GM23338 (cell line): ENCODE data around the gene HLCS. TPM values are rescaled to one million over a fixed set of nuclear protein-coding genes. Genes with fewer than 3 reads are reported as not detected.

ENCODE experiments used
- ATAC-seq: fragments of 200-7000 bp; cut with Tn5 transposase; 3 replicates; pipeline ENCODE4 v1.9.1; 2020
- DNase-seq: peaks from one replicate; pipeline ENCODE4 v3.0.0-alpha.2; 2015; ENCODE audit warnings: low spot score
- H2AFZ ChIP-seq: fragments of 200-600 bp; sonication (generic); 2 replicates; pipeline ENCODE4 v1.8.0; 2016; ENCODE audit warnings: antibody characterized with exemption, mild to moderate bottlenecking, moderate library complexity
- H3F3A ChIP-seq: fragments of 200-600 bp; sonication (generic); replicated peaks from 2 replicates; pipeline ENCODE4 v1.8.0; 2017; ENCODE audit warnings: antibody characterized with exemption, mixed run types, low read depth
- H3K27ac ChIP-seq: fragments of 200-600 bp; sonication (generic); 2 replicates; pipeline ENCODE4 v1.6.1; 2016; ENCODE audit warnings: low read depth
- H3K27me3 ChIP-seq: fragments of 200-600 bp; sonication (generic); 2 replicates; pipeline ENCODE4 v1.8.0; 2016; ENCODE audit warnings: mild to moderate bottlenecking, mixed run types, moderate library complexity; ENCODE audit not compliant: insufficient read depth
- H3K36me3 ChIP-seq: fragments of 200-600 bp; sonication (generic); 2 replicates; pipeline ENCODE4 v1.8.0; 2016; ENCODE audit warnings: mild to moderate bottlenecking; ENCODE audit not compliant: insufficient read depth
- H3K4me1 ChIP-seq: fragments of 200-600 bp; sonication (generic); 2 replicates; pipeline ENCODE4 v1.8.0; 2016; ENCODE audit warnings: mild to moderate bottlenecking, moderate library complexity; ENCODE audit not compliant: insufficient read depth
- H3K4me2 ChIP-seq: fragments of 200-600 bp; sonication (generic); 2 replicates; pipeline ENCODE4 v1.7.1; 2017; ENCODE audit warnings: mixed run types
- H3K4me3 ChIP-seq: fragments of 200-600 bp; sonication (generic); 2 replicates; pipeline ENCODE4 v1.6.1; 2016; ENCODE audit warnings: mixed run types
- H3K79me2 ChIP-seq: fragments of 200-600 bp; sonication (generic); replicated peaks from 2 replicates; pipeline ENCODE4 v1.8.0; 2017; ENCODE audit warnings: mild to moderate bottlenecking; ENCODE audit not compliant: insufficient read depth
- H3K9me2 ChIP-seq: fragments of 200-600 bp; sonication (generic); 2 replicates; pipeline ENCODE4 v1.8.0; 2017; ENCODE audit not compliant: insufficient read depth
- H4K20me1 ChIP-seq: fragments of 200-600 bp; sonication (generic); replicated peaks from 2 replicates; pipeline ENCODE4 v1.8.0; 2017; ENCODE audit warnings: mild to moderate bottlenecking; ENCODE audit not compliant: insufficient read depth
- H3K27ac Mint-ChIP-seq: 2 replicates; pipeline ENCODE4 v1.8.0; 2020; ENCODE audit warnings: inconsistent platforms, mild to moderate bottlenecking, moderate library complexity, mixed read lengths
- H3K27me3 Mint-ChIP-seq: 3 replicates; pipeline ENCODE4 v1.8.0; 2022; ENCODE audit warnings: low read depth, mild to moderate bottlenecking, moderate library complexity, mixed read lengths, inconsistent platforms; ENCODE audit not compliant: insufficient read depth, poor library complexity
- H3K36me3 Mint-ChIP-seq: 3 replicates; pipeline ENCODE4 v1.8.0; 2021; ENCODE audit warnings: low read depth, mild to moderate bottlenecking, inconsistent platforms, moderate library complexity, mixed read lengths
- H3K4me1 Mint-ChIP-seq: 3 replicates; pipeline ENCODE4 v1.8.0; 2020; ENCODE audit warnings: mild to moderate bottlenecking, inconsistent platforms, mixed read lengths
- H3K4me3 Mint-ChIP-seq: 3 replicates; pipeline ENCODE4 v1.8.0; 2021; ENCODE audit warnings: moderate library complexity, mild to moderate bottlenecking, inconsistent platforms, mixed read lengths
- H3K9me3 Mint-ChIP-seq: 3 replicates; pipeline ENCODE4 v1.8.0; 2020; ENCODE audit warnings: moderate library complexity, mild to moderate bottlenecking, inconsistent platforms, mixed read lengths
- CTCF ChIP-seq, 2 experiments: fragments of 200-600 bp in 1 of 2; sonication (generic) in 1 of 2; conservative IDR thresholded peaks; 2 replicates each; pipeline versions ENCODE4 v1.5.1 to v1.6.1; 2016 to 2017; ENCODE audit warnings: antibody characterized with exemption in 2 of 2, low read depth in 2 of 2, mild to moderate bottlenecking in 2 of 2, moderate library complexity in 1 of 2
- ETS1 ChIP-seq: IDR thresholded peaks from 2 replicates; pipeline ENCODE4 v1.6.1; 2016; ENCODE audit warnings: antibody characterized with exemption
- EZH2 ChIP-seq: fragments of 200-600 bp; sonication (generic); IDR thresholded peaks from one replicate; pipeline ENCODE4 v1.8.0; 2017; ENCODE audit warnings: antibody characterized with exemption, mild to moderate bottlenecking, low read depth; ENCODE audit not compliant: unreplicated experiment
- JUNB ChIP-seq: IDR thresholded peaks from one replicate; pipeline ENCODE4 v1.6.1; 2016; ENCODE audit warnings: antibody characterized with exemption; ENCODE audit not compliant: unreplicated experiment
- NANOG ChIP-seq: IDR thresholded peaks from 2 replicates; pipeline ENCODE4 v1.6.1; 2016; ENCODE audit warnings: antibody characterized with exemption, borderline replicate concordance
- POLR2AphosphoS5 ChIP-seq: IDR thresholded peaks from 2 replicates; pipeline ENCODE4 v1.6.1; 2016; ENCODE audit warnings: antibody characterized with exemption, low read depth
- ZNF114 ChIP-seq: fragments of 250-450 bp; sonication (Bioruptor Pico); IDR thresholded peaks from 2 replicates; pipeline ENCODE4 v1.5.0; 2020; ENCODE audit warnings: mild to moderate bottlenecking, moderate library complexity
- ZNF331 ChIP-seq: fragments of 250-450 bp; sonication (Bioruptor Pico); IDR thresholded peaks from 2 replicates; pipeline ENCODE4 v1.5.0; 2020; ENCODE audit warnings: low read depth, mild to moderate bottlenecking, moderate library complexity
- ZNF462 ChIP-seq: fragments of 250-450 bp; sonication (Bioruptor Pico); IDR thresholded peaks from 2 replicates; pipeline ENCODE4 v1.5.0; 2020; ENCODE audit warnings: mild to moderate bottlenecking, moderate library complexity
- polyA plus RNA-seq: library from polyadenylated mRNA; unstranded; fragments of >200 nt; fragmentation: Nextera tagmentation; extraction: Ambion mirVana; gene quantifications from 2 replicates; pipeline ENCODE4 v1.2.1, GENCODE V29; 2016
- total RNA-seq: library from RNA; depleted of rRNA; stranded (reverse); fragments of >200 nt; shearing (Covaris generic); gene quantifications from 2 replicates; pipeline ENCODE4 v1.2.3, GENCODE V29; 2014

The HLCS gene
- total and polyA plus RNA-seq, 2 experiments from 2014 or later: 6.1 to 14.7 TPM

- Histone ChIP-seq H3K4me2 (peak overlapping the region; percentile 89), H3K27me3 (peaks cover 29% of the 10 kb centered on the region), H2AFZ (peak overlapping the region; percentile 96), H3K27ac (no peak overlapping the region), H3F3A (0 out of 2 replicates have a peak, but pooled peaks cover 3% of the 10 kb centered on the region), H3K79me2 (no peaks in the 10 kb centered on the region), H3K9me2 (no peaks in the 10 kb centered on the region), H3K4me3 (peak overlapping the region; percentile 62), H3K36me3 (no peaks in the 10 kb centered on the region), H4K20me1 (0 out of 2 replicates have a peak, but pooled peaks cover 3% of the 10 kb centered on the region), H3K4me1 (peaks cover 6% of the 10 kb centered on the region; the same call in 1 of the 2 replicates)
- TF ChIP-seq JUNB (no peak), ZNF114 (CRISPR knock-in tag) (no peak), CTCF (conservative IDR thresholded peaks at IDR 0.05; ENCODE audit: low read depth in 2 of 2) (no peak), ZNF331 (no peak), NANOG (no peak), POLR2AphosphoS5 (no peak), ETS1 (no peak), EZH2 (no peak), ZNF462 (no peak)
- DNase-seq (peak; percentile 65), ATAC-seq (peak; percentile 91)
- Mint-ChIP-seq H3K27ac (no peak overlapping the region), H3K4me3 (peak overlapping the region; percentile 72), H3K9me3 (no peaks in the 10 kb centered on the region; the same call in 2 of the 3 replicates), H3K36me3 (no peaks in the 10 kb centered on the region), H3K4me1 (peaks cover 15% of the 10 kb centered on the region), H3K27me3 (peaks cover 25% of the 10 kb centered on the region)
Measured at GRCh38 chr21:36980280-36981048, 14.0 kb upstream of the HLCS start.
